GM20000 (cell line): ENCODE measurements around the gene NBR1.
"Not testable (repeated sequence)": the region's sequence is repeated elsewhere in the genome, so short reads cannot be mapped to it uniquely, and the experiment has no call there.

Experiments
- DNase-seq: peaks from one replicate; pipeline ENCODE4 v3.0.0; 2012; ENCODE audit warnings: low spot score
- CTCF ChIP-seq: IDR thresholded peaks from 2 replicates; pipeline ENCODE4 v1.5.1; 2012; ENCODE audit warnings: mild to moderate bottlenecking, control low read depth; ENCODE audit errors: extremely low read depth, missing control alignments

Gene NBR1

GRCh38 chr17:43200127-43200526 lies 29.1 kb downstream of the NBR1 start:
- no peak for DNase-seq

GRCh38 chr17:43203013-43203412 lies 32.0 kb downstream of the NBR1 start:
- not testable (repeated sequence) for DNase-seq

More at GRCh38 chr17:43200127-43200526, 29.1 kb downstream of the NBR1 start:
- no peak for TF ChIP-seq CTCF

GRCh38 chr17:43210576-43210975 lies 39.6 kb downstream of the NBR1 start:
- no peak for TF ChIP-seq CTCF
- no peak for DNase-seq

- DNase-seq: no peak
Observed at GRCh38 chr17:43211123-43211479, 40.1 kb downstream of the NBR1 start.

GRCh38 chr17:43211480-43212402 lies 40.7 kb downstream of the NBR1 start, which contains the start of gene TMEM106A:
Gene TMEM106A, plus strand, starts transcription at chr17:43211875. Its CDS starts 1,167 bp downstream, at chr17:43213042.
- TF ChIP-seq CTCF: no peak
- DNase-seq: peak; percentile 90

More at GRCh38 chr17:43211123-43211479, 40.1 kb downstream of the NBR1 start:
- TF ChIP-seq CTCF: no peak

GRCh38 chr17:43212641-43213490 lies 41.9 kb downstream of the NBR1 start:
- peak; percentile 39 for DNase-seq
- no peak for TF ChIP-seq CTCF

GRCh38 chr17:43213545-43213944 lies 42.5 kb downstream of the NBR1 start:
- no peak for DNase-seq
- TF ChIP-seq CTCF: no peak
